Stimulated activated naive CD4-positive, alpha-beta T cell (primary cell): ENCODE data around the gene CIB2.
"Not testable (repeated sequence)": the region's sequence is repeated elsewhere in the genome, so short reads cannot be mapped to it uniquely, and the experiment has no call there.

Experiments
- DNase-seq, 6 experiments: peaks; one replicate each; lab custom pipeline; 2025; lab: John Stamatoyannopoulos, UW

Gene CIB2

GRCh38 chr15:78131295-78132061 is at the start of gene CIB2:
Gene CIB2 (minus strand): TSS chr15:78131445. CDS start chr15:78131215, 230 bp downstream.
- peak; percentile 62 to 78 (median 74) for DNase-seq

GRCh38 chr15:78179906-78180305 is 48.7 kb upstream of the CIB2 start:
- DNase-seq: no peak

- DNase-seq: no peak
These were observed 48.1 kb upstream of the CIB2 start for GRCh38 chr15:78179286-78179840.

- DNase-seq: no peak
These were observed 46.8 kb upstream of the CIB2 start for GRCh38 chr15:78178064-78178463.

GRCh38 chr15:78177447-78177873 is 46.2 kb upstream of the CIB2 start:
- DNase-seq: peak in 1 of 6 experiments; percentile 8

- DNase-seq: no peak
These were observed 44.1 kb upstream of the CIB2 start for GRCh38 chr15:78175330-78175729.

- no peak for DNase-seq
These were observed 43.2 kb upstream of the CIB2 start for GRCh38 chr15:78174401-78174800.

GRCh38 chr15:78171864-78172472 is 40.7 kb upstream of the CIB2 start:
- DNase-seq: no peak

GRCh38 chr15:78170848-78171773 is 39.9 kb upstream of the CIB2 start:
- no peak for DNase-seq

- no peak for DNase-seq
These were observed 37.4 kb upstream of the CIB2 start for GRCh38 chr15:78168608-78169007.

- DNase-seq: peak in 3 of 6 experiments; percentile 25 to 49 (median 37)
These were observed 36.1 kb upstream of the CIB2 start for GRCh38 chr15:78167227-78167888.

- no peak for DNase-seq
These were observed 32.8 kb upstream of the CIB2 start for GRCh38 chr15:78164010-78164409.

- peak in 5 of 6 experiments; percentile 11 to 41 (median 18) for DNase-seq
These were observed 30.8 kb upstream of the CIB2 start for GRCh38 chr15:78162038-78162437.

GRCh38 chr15:78159395-78159794 is 28.1 kb upstream of the CIB2 start:
- no peak for DNase-seq

- DNase-seq: no peak
These were observed 26.0 kb upstream of the CIB2 start for GRCh38 chr15:78157203-78157602.

GRCh38 chr15:78156653-78157052 is 25.4 kb upstream of the CIB2 start:
- DNase-seq: no peak

GRCh38 chr15:78155355-78155939 is 24.2 kb upstream of the CIB2 start:
- no peak for DNase-seq

- no peak for DNase-seq
These were observed 23.7 kb upstream of the CIB2 start for GRCh38 chr15:78154955-78155354.

GRCh38 chr15:78151075-78151474 is 19.8 kb upstream of the CIB2 start:
- DNase-seq: not testable (repeated sequence)

- no peak for DNase-seq
These were observed 18.8 kb upstream of the CIB2 start for GRCh38 chr15:78149805-78150751.
